MM.1S (cell line): ENCODE results near the gene CHST11.

ENCODE experiments used
- EZH2 ChIP-seq: fragments of 300-600 bp; sonication (generic); optimal IDR thresholded peaks from 2 replicates; pipeline ENCODE3; 2017; ENCODE audit warnings: low read depth, mild to moderate bottlenecking, antibody characterized with exemption, low read length, mixed read lengths
- EZH2phosphoT487 ChIP-seq: fragments of 300-600 bp; sonication (generic); IDR thresholded peaks from 2 replicates; pipeline ENCODE4 v1.6.1; 2018; ENCODE audit warnings: antibody characterized with exemption, low read length

DNA sequence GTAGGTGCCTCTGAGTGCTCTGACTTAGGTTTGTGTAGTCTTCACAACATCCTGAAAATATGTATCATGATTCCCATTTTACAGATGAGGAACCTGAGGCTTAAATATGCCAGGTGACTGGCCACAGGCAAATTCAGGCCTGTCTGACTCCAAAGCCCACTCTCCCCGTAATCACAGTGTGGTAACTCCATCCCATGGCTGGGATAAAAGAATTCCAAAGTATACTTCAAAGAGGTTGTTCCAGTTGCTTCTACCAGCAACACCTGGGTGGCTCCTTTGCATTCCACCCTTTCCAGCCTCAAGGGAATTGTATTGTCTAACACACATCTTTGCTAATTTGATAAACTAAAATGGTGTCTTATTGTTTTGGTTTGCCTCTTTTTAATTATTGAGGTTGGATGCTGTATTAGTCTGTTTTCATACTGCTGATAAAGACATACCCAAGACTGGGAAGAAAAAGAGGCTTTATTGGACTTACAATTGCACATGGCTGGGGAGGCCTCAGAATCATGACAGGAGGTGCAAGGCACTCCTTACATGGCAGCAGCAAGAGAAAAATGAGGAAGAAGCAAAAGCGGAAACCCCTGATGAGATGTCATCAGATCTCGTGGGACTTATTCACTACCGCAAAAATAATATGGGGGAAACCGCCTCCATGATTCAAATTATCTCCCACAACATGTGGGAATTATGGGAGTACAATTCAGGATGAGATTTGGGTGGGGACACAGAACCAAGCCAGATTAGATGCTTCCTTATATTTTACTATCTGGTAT lies 9.9 kb upstream of the CHST11 start:
- no peak for TF ChIP-seq EZH2phosphoT487
- TF ChIP-seq EZH2: no peak
